Measurements from ENCODE around the gene PLEKHA5.

- TF ChIP-seq CTCF (IDR thresholded peaks at IDR 0.05) (no peak), POLR2A (IDR thresholded peaks at IDR 0.05) (no peak), EP300 (IDR thresholded peaks at IDR 0.05) (no peak)
These were observed 14.2 kb upstream of the PLEKHA5 start for GRCh38 chr12:19115285-19115684.

Measured in sigmoid colon (tissue), 4 donors.